Measurements from ENCODE around the gene MYO7B.

MYO7B gene

DNA sequence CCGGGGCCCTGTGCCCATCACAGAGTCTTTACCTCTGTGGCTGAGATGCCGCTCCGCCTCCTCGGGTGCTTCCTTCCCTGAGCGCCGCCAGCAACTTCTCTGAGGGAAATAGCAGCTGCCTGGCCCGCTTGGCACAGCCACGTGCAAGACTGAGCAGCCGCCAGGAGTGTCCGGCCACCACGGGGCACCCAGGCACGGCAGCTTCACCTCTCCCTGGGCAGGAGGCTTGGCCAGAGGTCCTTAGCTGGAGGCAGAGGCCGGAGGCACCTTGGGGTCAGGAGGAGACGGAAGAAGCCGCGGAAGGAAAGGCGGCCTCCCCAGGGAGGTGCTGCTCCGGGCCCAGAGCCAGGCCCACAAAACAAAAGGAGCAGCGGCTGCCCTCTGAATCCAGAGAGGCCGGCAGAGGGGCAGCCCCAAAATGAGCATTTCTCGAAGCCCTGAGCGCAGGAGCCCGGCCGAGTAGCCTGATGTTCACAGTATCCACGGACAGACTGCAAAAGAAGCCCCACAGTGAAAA is 145.9 kb downstream of the MYO7B start:
- no peaks in the 10 kb centered on the region for H4K20me1 ChIP-seq (ENCODE audit: insufficient read depth, low read length)
- TF ChIP-seq, protein P1, sequence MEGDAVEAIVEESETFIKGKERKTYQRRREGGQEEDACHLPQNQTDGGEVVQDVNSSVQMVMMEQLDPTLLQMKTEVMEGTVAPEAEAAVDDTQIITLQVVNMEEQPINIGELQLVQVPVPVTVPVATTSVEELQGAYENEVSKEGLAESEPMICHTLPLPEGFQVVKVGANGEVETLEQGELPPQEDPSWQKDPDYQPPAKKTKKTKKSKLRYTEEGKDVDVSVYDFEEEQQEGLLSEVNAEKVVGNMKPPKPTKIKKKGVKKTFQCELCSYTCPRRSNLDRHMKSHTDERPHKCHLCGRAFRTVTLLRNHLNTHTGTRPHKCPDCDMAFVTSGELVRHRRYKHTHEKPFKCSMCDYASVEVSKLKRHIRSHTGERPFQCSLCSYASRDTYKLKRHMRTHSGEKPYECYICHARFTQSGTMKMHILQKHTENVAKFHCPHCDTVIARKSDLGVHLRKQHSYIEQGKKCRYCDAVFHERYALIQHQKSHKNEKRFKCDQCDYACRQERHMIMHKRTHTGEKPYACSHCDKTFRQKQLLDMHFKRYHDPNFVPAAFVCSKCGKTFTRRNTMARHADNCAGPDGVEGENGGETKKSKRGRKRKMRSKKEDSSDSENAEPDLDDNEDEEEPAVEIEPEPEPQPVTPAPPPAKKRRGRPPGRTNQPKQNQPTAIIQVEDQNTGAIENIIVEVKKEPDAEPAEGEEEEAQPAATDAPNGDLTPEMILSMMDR (IDR thresholded peaks at IDR 0.05; ENCODE audit: low read depth, low read length), result no peak
- TF ChIP-seq EZH2phosphoT487 (IDR thresholded peaks at IDR 0.05; ENCODE audit: low read depth), result no peak

DNA sequence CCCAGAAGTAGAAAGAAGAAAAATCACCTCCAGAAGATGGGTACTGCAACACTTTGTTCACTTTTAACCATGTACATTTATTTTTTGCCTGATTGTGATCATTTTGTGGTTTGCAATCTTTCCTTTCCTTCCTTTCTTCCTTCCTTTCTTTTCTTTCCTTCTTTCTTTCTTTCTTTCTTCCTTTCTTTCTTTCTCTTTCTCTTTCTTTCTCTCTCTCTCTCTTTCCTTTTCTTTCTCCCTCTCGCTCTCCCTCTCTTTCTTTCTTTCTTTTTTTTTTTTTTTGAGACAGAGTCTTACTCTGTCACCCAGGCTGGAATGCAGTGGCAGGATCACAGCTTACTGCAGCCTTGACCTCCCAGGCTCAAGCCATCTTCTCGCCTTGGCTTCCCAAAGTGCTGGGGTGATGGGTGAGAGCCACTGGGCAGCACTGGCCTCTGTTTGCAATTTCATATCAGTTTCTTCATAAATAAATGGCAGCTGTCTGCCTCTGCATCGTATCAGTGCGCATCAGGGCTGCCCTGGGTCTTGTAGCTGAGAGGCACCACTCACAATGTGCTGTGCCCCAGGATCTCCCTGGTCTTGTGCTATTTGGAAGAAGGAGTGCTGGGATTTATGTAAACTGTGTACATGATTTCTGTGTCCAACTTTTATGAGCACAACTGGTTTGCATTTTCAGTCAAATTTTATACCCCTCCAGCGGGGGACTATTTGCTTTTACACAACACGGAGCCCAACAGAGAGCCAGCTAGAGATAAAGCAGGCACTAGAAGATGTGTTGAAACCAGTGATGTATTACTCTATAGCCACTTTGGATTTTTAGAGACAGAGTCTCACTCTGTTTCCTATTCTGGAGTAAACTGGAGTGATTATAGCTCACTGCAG is 146.7 kb downstream of the MYO7B start:
- H3K4me1 ChIP-seq (ENCODE audit: low read length), result no peaks in the 10 kb centered on the region

More for the DNA sequence above, 145.9 kb downstream of the MYO7B start:
- Histone ChIP-seq H3K4me3 (ENCODE audit: low read length) (no peak overlapping the region), H3K9me3 (ENCODE audit: insufficient read depth, low read length) (no peaks in the 10 kb centered on the region), H3K36me3 (replicated peaks; ENCODE audit: low read depth, low read length) (no peaks in the 10 kb centered on the region), H3K27me3 (ENCODE audit: low read depth, low read length) (no peaks in the 10 kb centered on the region; the same call in 1 of the 2 replicates), H3K4me2 (ENCODE audit: low read length) (no peak overlapping the region), H3K79me2 (ENCODE audit: low read length) (no peaks in the 10 kb centered on the region), H3K9ac (ENCODE audit: low read length) (no peak overlapping the region), H2AFZ (ENCODE audit: low read depth, low read length) (no peak overlapping the region), H3K4me1 (ENCODE audit: low read length) (no peaks in the 10 kb centered on the region), H3K27ac (ENCODE audit: low read length) (no peak overlapping the region)

DNA sequence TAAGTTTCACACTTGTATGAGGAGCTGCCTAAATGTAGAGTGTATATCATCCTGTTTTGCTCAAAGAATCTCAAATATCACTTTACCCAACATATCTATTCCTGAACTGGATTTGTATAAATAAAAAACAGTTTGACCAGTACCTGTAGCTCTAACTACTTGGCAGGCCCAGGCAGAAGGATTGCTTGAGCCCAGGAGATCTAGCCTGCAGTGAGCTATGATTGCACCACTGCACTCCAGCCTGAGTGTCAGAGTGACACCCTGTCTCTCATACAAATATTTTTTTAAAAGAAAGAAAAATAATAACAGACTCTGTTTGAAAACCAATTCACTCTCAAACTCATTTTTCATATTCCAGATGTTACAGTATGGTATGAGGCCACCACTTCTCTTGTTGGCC is 147.6 kb downstream of the MYO7B start:
- H2AFZ ChIP-seq (ENCODE audit: low read depth, low read length), result no peak overlapping the region
- no peak overlapping the region for H3K4me2 ChIP-seq (ENCODE audit: low read length)
- no peak overlapping the region for H3K27ac ChIP-seq (ENCODE audit: low read length)
- H3K9ac ChIP-seq (ENCODE audit: low read length), result no peak overlapping the region
- H3K4me3 ChIP-seq (ENCODE audit: low read length), result no peak overlapping the region
- H3K27me3 ChIP-seq (ENCODE audit: low read depth, low read length), result no peaks in the 10 kb centered on the region
- H3K4me1 ChIP-seq (ENCODE audit: low read length), result no peaks in the 10 kb centered on the region
- H3K9me3 ChIP-seq (ENCODE audit: insufficient read depth, low read length), result no peaks in the 10 kb centered on the region
- no peaks in the 10 kb centered on the region for H4K20me1 ChIP-seq (ENCODE audit: insufficient read depth, low read length)
- TF ChIP-seq, protein P1 (IDR thresholded peaks at IDR 0.05; ENCODE audit: low read depth, low read length), result no peak
- TF ChIP-seq EZH2phosphoT487 (IDR thresholded peaks at IDR 0.05; ENCODE audit: low read depth), result no peak
- H3K79me2 ChIP-seq (ENCODE audit: low read length), result no peaks in the 10 kb centered on the region
- H3K36me3 ChIP-seq (replicated peaks; ENCODE audit: low read depth, low read length), result peaks cover 2% of the 10 kb centered on the region

More for the DNA sequence above, 146.7 kb downstream of the MYO7B start:
- no peak for TF ChIP-seq EZH2phosphoT487 (IDR thresholded peaks at IDR 0.05; ENCODE audit: low read depth)
- no peaks in the 10 kb centered on the region for H3K79me2 ChIP-seq (ENCODE audit: low read length)
- no peaks in the 10 kb centered on the region for H3K36me3 ChIP-seq (replicated peaks; ENCODE audit: low read depth, low read length)
- no peak overlapping the region for H3K27ac ChIP-seq (ENCODE audit: low read length)
- H3K27me3 ChIP-seq (ENCODE audit: low read depth, low read length), result no peaks in the 10 kb centered on the region
- H4K20me1 ChIP-seq (ENCODE audit: insufficient read depth, low read length), result no peaks in the 10 kb centered on the region
- H3K4me2 ChIP-seq (ENCODE audit: low read length), result no peak overlapping the region
- no peaks in the 10 kb centered on the region for H3K9me3 ChIP-seq (ENCODE audit: insufficient read depth, low read length)
- H2AFZ ChIP-seq (ENCODE audit: low read depth, low read length), result no peak overlapping the region
- H3K9ac ChIP-seq (ENCODE audit: low read length), result no peak overlapping the region
- no peak overlapping the region for H3K4me3 ChIP-seq (ENCODE audit: low read length)

GRCh38 chr2:127683757-127684156 is 148.3 kb downstream of the MYO7B start:
- no peaks in the 10 kb centered on the region for H3K27me3 ChIP-seq (ENCODE audit: low read depth, low read length)
- no peaks in the 10 kb centered on the region for H3K4me1 ChIP-seq (ENCODE audit: low read length)
- no peak overlapping the region for H3K4me2 ChIP-seq (ENCODE audit: low read length)
- H4K20me1 ChIP-seq (ENCODE audit: insufficient read depth, low read length), result no peaks in the 10 kb centered on the region
- TF ChIP-seq, protein P1 (IDR thresholded peaks at IDR 0.05; ENCODE audit: low read depth, low read length), result no peak
- no peak for TF ChIP-seq EZH2phosphoT487 (IDR thresholded peaks at IDR 0.05; ENCODE audit: low read depth)
- 0 out of 2 replicates have a peak, but pooled peaks cover 3% of the 10 kb centered on the region for H3K9me3 ChIP-seq (ENCODE audit: insufficient read depth, low read length)
- peaks cover 3% of the 10 kb centered on the region for H3K36me3 ChIP-seq (replicated peaks; ENCODE audit: low read depth, low read length)
- H3K79me2 ChIP-seq (ENCODE audit: low read length), result no peaks in the 10 kb centered on the region
- H3K4me3 ChIP-seq (ENCODE audit: low read length), result no peak overlapping the region
- H2AFZ ChIP-seq (ENCODE audit: low read depth, low read length), result no peak overlapping the region
- H3K9ac ChIP-seq (ENCODE audit: low read length), result no peak overlapping the region
- H3K27ac ChIP-seq (ENCODE audit: low read length), result no peak overlapping the region

Data from OCI-LY3 (cell line).